SK-N-SH (cell line): ENCODE measurements around the gene MINDY1.
A peak's percentile ranks its signal among the peaks of the same experiment; 100 is the strongest.

Experiments used
- CTCF ChIP-seq: fragments of 200-600 bp; sonication (generic); IDR thresholded peaks from 2 replicates; pipeline ENCODE4 v1.6.1; 2017; ENCODE audit warnings: antibody characterized with exemption, mild to moderate bottlenecking, moderate library complexity
- EZH2phosphoT487 ChIP-seq: fragments of 200-600 bp; sonication (generic); IDR thresholded peaks from 2 replicates; pipeline ENCODE4 v1.6.1; 2017; ENCODE audit warnings: low read depth, mixed run types, mild to moderate bottlenecking, antibody characterized with exemption, moderate library complexity, borderline replicate concordance
- MAX ChIP-seq: IDR thresholded peaks from 2 replicates; pipeline ENCODE4 v1.4.0; 2012; ENCODE audit warnings: low read depth
- MXI1 ChIP-seq: IDR thresholded peaks from 2 replicates; pipeline ENCODE4 v1.6.1; 2012; ENCODE audit warnings: mild to moderate bottlenecking, low read depth, low read length, improper control_type of control experiment
- POLR2AphosphoS5 ChIP-seq: IDR thresholded peaks from 2 replicates; pipeline ENCODE4 v1.6.1; 2012; ENCODE audit warnings: low read depth, low read length
- RCOR1 ChIP-seq: fragments of 150-350 bp; IDR thresholded peaks from 2 replicates; pipeline ENCODE4 v1.6.1; 2017; ENCODE audit warnings: antibody characterized with exemption, low read length
- RFX5 ChIP-seq: IDR thresholded peaks from 2 replicates; pipeline ENCODE4 v1.6.1; 2012; ENCODE audit warnings: mild to moderate bottlenecking, improper control_type of control experiment, low read length
- SMC3 ChIP-seq: IDR thresholded peaks from 2 replicates; pipeline ENCODE4 v1.6.1; 2012; ENCODE audit warnings: low read depth, low read length, improper control_type of control experiment
- TAF1 ChIP-seq: IDR thresholded peaks from 2 replicates; pipeline ENCODE4 v1.6.1; 2012; ENCODE audit warnings: low read depth, mild to moderate bottlenecking, low read length, moderate library complexity, borderline replicate concordance
- USF1 ChIP-seq: IDR thresholded peaks from 2 replicates; pipeline ENCODE4 v1.4.0; 2012; ENCODE audit warnings: low read depth, borderline replicate concordance
- YY1 ChIP-seq: IDR thresholded peaks from 2 replicates; pipeline ENCODE4 v1.4.0; 2012; ENCODE audit warnings: low read depth, mild to moderate bottlenecking

GRCh38 chr1:151047925-151048644, 41.4 kb upstream of the MINDY1 start:
- peak; percentile 61 for TF ChIP-seq CTCF
- TF ChIP-seq RCOR1 = no peak
- no peak for TF ChIP-seq USF1
- TF ChIP-seq MXI1 = peak; percentile 60; the same call in 1 of the 2 replicates
- no peak for TF ChIP-seq POLR2AphosphoS5
- TF ChIP-seq YY1 = peak; percentile 87
- TF ChIP-seq TAF1 = peak; percentile 9; the same call in 1 of the 2 replicates
- TF ChIP-seq MAX = peak; percentile 78
- no peak for TF ChIP-seq EZH2phosphoT487
- no peak for TF ChIP-seq SMC3
- no peak for TF ChIP-seq RFX5
